Measurements from ENCODE around the gene TIGIT. TPM values are rescaled to one million over a fixed set of nuclear protein-coding genes. Genes with fewer than 3 reads are reported as not detected.
"Not testable (repeated sequence)": the region's sequence is repeated elsewhere in the genome, so short reads cannot be mapped to it uniquely, and the experiment has no call there.

The TIGIT gene
- 10 to 100 TPM; 13.7 to 15.7 TPM for total RNA-seq

DNA sequence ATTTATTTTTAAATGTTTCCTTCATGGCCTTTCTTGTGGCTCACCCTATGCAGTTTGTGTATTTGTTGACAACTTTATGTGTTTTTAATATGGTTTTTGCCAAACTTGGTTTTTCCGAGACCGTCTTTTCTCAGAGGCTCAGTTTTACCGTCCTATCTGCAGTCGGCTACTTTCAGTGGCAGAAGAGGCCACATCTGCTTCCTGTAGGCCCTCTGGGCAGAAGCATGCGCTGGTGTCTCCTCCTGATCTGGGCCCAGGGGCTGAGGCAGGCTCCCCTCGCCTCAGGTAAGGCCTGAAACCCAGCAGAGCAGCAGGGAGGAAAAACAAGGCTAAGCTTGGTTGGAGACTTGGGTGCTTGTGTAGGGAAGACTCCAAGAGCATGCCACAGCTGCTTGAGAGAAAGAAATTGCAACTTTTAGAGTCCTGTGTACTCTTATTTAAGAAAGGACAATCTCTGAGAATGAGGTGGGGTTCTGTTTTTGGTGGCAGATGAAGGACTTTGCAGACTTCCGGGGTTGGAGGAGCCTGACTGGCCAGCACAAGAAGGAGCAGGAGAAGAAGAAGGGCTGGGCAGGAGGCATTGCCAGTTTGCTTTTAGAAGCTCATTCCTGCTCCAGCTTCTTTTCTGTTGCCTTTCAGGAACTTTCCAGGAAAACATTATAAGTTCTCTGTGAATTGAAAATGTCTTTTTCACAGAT, at the start of gene TIGIT:
Gene TIGIT (plus strand): TSS at position 191 of the 698 bp plus-strand sequence. CDS start 34 bp downstream, at position 225.
- no peaks in the 10 kb centered on the region for H3K36me3 Mint-ChIP-seq
- no peaks in the 10 kb centered on the region for H3K27me3 Mint-ChIP-seq
- no peaks in the 10 kb centered on the region for H3K9me3 Mint-ChIP-seq
- DNase-seq (ENCODE audit: low spot score) (no peak), ATAC-seq (no peak)
- H3K27ac Mint-ChIP-seq = peak within 1 kb of the TSS; percentile 77 to 99
- peak within 1 kb of the TSS; percentile 74 for H3K4me3 Mint-ChIP-seq
- H3K4me1 Mint-ChIP-seq (ENCODE audit: low read depth in 2 of 2) = peaks cover 78 to 82% of the 10 kb centered on the region in 2 donors

- Mint-ChIP-seq H3K9me3 (no peaks in the 10 kb centered on the region), H3K4me3 (no peak overlapping the region), H3K27me3 (no peaks in the 10 kb centered on the region), H3K4me1 (ENCODE audit: low read depth in 2 of 2) (peaks cover 12 to 14% of the 10 kb centered on the region in 2 donors), H3K36me3 (peaks cover 4% of the 10 kb centered on the region), H3K27ac (peak overlapping the region; percentile 11 to 46)
- ATAC-seq (peak in 1 of 2 donors; percentile 60), DNase-seq (ENCODE audit: low spot score) (no peak)
Observed at GRCh38 chr3:114252954-114253353, 40.9 kb upstream of the TIGIT start.

- ATAC-seq = no peak
- H3K27me3 Mint-ChIP-seq = no peaks in the 10 kb centered on the region
Observed at GRCh38 chr3:114253505-114253904, 40.3 kb upstream of the TIGIT start.

DNA sequence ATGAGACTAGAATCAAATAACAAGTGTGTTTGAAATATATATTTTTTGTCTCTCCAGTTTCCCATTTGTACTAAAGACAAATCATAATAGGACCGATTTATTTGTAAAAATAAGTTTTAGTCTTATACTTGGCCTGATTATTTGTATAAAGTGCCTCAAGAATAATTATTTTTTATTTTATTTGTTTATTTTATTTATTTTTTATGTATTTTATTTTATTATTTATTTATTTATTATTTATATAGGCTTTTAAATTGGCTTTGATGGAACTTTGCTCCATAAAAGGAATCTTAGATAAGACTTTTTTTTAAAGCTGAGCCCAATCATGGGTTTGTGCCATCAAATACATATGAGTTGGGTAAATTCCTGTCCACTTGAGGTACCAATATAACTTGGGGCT, 34.3 kb upstream of the TIGIT start:
- H3K4me3 Mint-ChIP-seq = no peak overlapping the region
- H3K36me3 Mint-ChIP-seq = peaks cover 9% of the 10 kb centered on the region
- no peaks in the 10 kb centered on the region for H3K27me3 Mint-ChIP-seq
- H3K4me1 Mint-ChIP-seq (ENCODE audit: low read depth in 2 of 2) = no peaks in the 10 kb centered on the region
- no peaks in the 10 kb centered on the region for H3K9me3 Mint-ChIP-seq
- DNase-seq (ENCODE audit: low spot score) (no peak), ATAC-seq (no peak)
- no peak overlapping the region for H3K27ac Mint-ChIP-seq

More at GRCh38 chr3:114253505-114253904, 40.3 kb upstream of the TIGIT start:
- Mint-ChIP-seq H3K36me3 (peaks cover 4% of the 10 kb centered on the region), H3K27ac (peak overlapping the region; percentile 11 to 46), H3K9me3 (no peaks in the 10 kb centered on the region), H3K4me1 (ENCODE audit: low read depth in 2 of 2) (peaks cover 12 to 14% of the 10 kb centered on the region in 2 donors), H3K4me3 (no peak overlapping the region)
- no peak for DNase-seq (ENCODE audit: low spot score)

- Mint-ChIP-seq H3K27me3 (no peaks in the 10 kb centered on the region), H3K4me1 (ENCODE audit: low read depth in 2 of 2) (no peaks in the 10 kb centered on the region), H3K27ac (no peak overlapping the region), H3K4me3 (no peak overlapping the region), H3K36me3 (peaks cover 9% of the 10 kb centered on the region), H3K9me3 (no peaks in the 10 kb centered on the region)
- DNase-seq (ENCODE audit: low spot score) (no peak), ATAC-seq (no peak)
Observed at GRCh38 chr3:114260152-114260551, 33.7 kb upstream of the TIGIT start.

GRCh38 chr3:114270019-114270418, 23.8 kb upstream of the TIGIT start:
- no peak for DNase-seq (ENCODE audit: low spot score)
- Mint-ChIP-seq H3K36me3 (peaks cover 46% of the 10 kb centered on the region), H3K4me1 (ENCODE audit: low read depth in 2 of 2) (peaks cover 29 to 35% of the 10 kb centered on the region in 2 donors), H3K27ac (no peak overlapping the region), H3K27me3 (no peaks in the 10 kb centered on the region), H3K9me3 (peaks cover 20% of the 10 kb centered on the region), H3K4me3 (no peak overlapping the region)
- ATAC-seq = no peak

GRCh38 chr3:114272271-114272670, 21.6 kb upstream of the TIGIT start:
- DNase-seq (ENCODE audit: low spot score) (no peak), ATAC-seq (no peak)
- Mint-ChIP-seq H3K9me3 (peaks cover 17% of the 10 kb centered on the region), H3K27ac (peak overlapping the region; percentile 10 to 25), H3K27me3 (no peaks in the 10 kb centered on the region), H3K4me3 (no peak overlapping the region), H3K36me3 (peaks cover 40% of the 10 kb centered on the region), H3K4me1 (ENCODE audit: low read depth in 2 of 2) (peaks cover 37 to 41% of the 10 kb centered on the region in 2 donors)

DNA sequence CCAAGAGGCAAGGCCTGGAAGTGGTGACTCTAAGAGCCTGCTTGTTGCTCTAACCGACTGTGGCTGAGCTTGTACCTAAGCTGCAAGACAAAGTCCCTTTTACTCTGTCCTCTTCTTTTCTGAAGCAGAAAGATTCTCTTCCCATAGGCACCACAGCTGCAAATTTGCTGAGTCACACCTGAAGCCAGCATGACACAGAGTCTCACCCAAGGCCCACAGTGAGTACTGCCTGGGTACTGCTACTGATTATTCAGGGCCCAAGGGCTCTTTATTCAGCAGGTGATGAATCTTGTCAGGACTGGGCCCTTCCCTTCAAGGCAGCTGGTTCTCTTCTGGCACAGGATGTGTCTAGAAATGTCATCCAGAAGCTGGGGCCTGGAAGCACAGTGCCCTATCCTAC, 18.9 kb upstream of the TIGIT start:
- DNase-seq (ENCODE audit: low spot score) (no peak), ATAC-seq (peak in 1 of 2 donors; percentile 58)
- Mint-ChIP-seq H3K36me3 (peaks cover 19% of the 10 kb centered on the region), H3K9me3 (peaks cover 10% of the 10 kb centered on the region), H3K4me1 (ENCODE audit: low read depth in 2 of 2) (peaks cover 36 to 39% of the 10 kb centered on the region in 2 donors), H3K4me3 (no peak overlapping the region), H3K27ac (peak overlapping the region; percentile 2 to 49), H3K27me3 (no peaks in the 10 kb centered on the region)

DNA sequence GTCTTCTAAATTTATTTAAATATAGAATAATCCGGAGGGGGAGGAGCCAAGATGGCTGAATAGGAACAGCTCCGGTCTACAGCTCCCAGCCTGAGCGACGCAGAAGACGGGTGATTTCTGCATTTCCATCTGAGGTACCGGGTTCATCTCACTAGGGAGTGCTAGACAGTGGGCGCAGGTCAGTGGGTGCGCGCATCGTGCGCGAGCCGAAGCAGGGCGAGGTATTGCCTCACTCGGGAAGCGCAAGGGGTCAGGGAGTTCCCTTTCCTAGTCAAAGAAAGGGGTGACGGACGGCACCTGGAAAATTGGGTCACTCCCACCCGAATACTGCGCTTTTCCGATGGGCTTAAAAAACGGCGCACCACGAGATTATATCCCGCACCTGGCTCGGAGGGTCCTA, 17.0 kb upstream of the TIGIT start:
- ATAC-seq = not testable (repeated sequence)

GRCh38 chr3:114284644-114285043, 9.2 kb upstream of the TIGIT start:
- no peaks in the 10 kb centered on the region for H3K36me3 Mint-ChIP-seq
- DNase-seq (ENCODE audit: low spot score) = no peak
- H3K27ac Mint-ChIP-seq = peak overlapping the region; percentile 86 to 92
- no peak overlapping the region for H3K4me3 Mint-ChIP-seq
- H3K4me1 Mint-ChIP-seq (ENCODE audit: low read depth in 2 of 2) = peaks cover 15 to 18% of the 10 kb centered on the region in 2 donors
- H3K27me3 Mint-ChIP-seq = no peaks in the 10 kb centered on the region
- peaks cover 2% of the 10 kb centered on the region for H3K9me3 Mint-ChIP-seq
- no peak for ATAC-seq

More for the DNA sequence above, 17.0 kb upstream of the TIGIT start:
- peaks cover 29 to 32% of the 10 kb centered on the region in 2 donors for H3K4me1 Mint-ChIP-seq (ENCODE audit: low read depth in 2 of 2)
- not testable (repeated sequence) for H3K4me3 Mint-ChIP-seq; H3K27me3 Mint-ChIP-seq; DNase-seq (ENCODE audit: low spot score); H3K27ac Mint-ChIP-seq; H3K9me3 Mint-ChIP-seq
- peaks cover 14% of the 10 kb centered on the region for H3K36me3 Mint-ChIP-seq

GRCh38 chr3:114285648-114286230, 8.1 kb upstream of the TIGIT start:
- DNase-seq (ENCODE audit: low spot score) = no peak
- peak overlapping the region; percentile 78 for H3K4me3 Mint-ChIP-seq
- peak in 1 of 2 donors; percentile 57 for ATAC-seq
- H3K4me1 Mint-ChIP-seq (ENCODE audit: low read depth in 2 of 2) = peaks cover 26 to 29% of the 10 kb centered on the region in 2 donors
- no peaks in the 10 kb centered on the region for H3K36me3 Mint-ChIP-seq
- no peaks in the 10 kb centered on the region for H3K27me3 Mint-ChIP-seq
- H3K9me3 Mint-ChIP-seq = peaks cover 2% of the 10 kb centered on the region
- H3K27ac Mint-ChIP-seq = peak overlapping the region; percentile 86 to 92

GRCh38 chr3:114286266-114286665, 7.6 kb upstream of the TIGIT start:
- Mint-ChIP-seq H3K36me3 (no peaks in the 10 kb centered on the region), H3K9me3 (peaks cover 2% of the 10 kb centered on the region), H3K4me3 (peak overlapping the region; percentile 78), H3K27me3 (no peaks in the 10 kb centered on the region), H3K27ac (peak overlapping the region; percentile 86 to 92), H3K4me1 (ENCODE audit: low read depth in 2 of 2) (peaks cover 31 to 34% of the 10 kb centered on the region in 2 donors)
- no peak for ATAC-seq
- DNase-seq (ENCODE audit: low spot score) = no peak

DNA sequence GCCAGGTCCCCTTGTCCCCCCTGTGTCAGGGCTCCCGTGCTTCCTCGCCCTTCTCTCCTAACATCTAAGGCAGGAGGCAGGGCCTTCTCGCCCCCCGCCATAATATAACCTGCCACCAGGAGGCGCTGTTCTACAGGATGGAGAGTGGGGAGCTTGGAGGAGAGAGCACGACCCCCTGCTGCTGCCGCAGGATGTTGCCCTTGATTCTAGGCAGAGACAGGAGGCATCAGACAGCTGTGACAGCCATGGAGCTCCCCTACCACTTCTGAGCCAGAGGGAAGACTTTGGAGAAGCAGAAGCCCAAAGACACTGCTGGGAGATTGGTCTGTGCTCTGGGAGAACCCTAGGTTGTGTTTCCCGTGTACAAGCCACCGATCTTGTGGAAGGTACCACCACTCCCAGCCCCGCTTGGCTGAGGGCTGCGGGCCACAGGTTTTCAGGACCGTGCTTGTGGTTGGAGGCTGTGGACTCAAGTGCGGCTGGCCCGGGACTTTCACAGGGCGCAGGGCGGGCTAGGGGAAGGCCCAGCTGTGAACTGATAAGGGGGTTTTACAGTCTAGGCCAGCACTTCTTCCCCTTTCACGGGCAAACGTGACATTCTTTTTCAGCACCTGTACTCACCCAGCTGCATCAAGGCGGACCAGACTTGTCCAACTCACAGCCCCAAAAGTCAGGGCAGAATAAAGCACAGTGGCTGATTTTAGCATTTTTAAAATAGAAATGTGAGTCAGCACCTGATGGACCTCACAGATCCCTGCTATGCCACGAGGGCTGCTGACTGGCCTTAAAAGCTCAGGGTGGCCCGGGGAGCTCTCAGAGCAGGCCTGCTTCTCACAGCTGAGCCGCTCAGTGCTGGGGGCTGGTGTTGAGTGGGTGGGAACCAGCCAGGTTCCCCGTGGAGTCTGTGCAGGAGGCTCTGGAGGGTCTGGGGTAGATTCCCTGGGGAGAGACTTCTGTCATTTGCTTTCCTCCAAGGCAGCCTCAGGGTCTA, 2.6 kb upstream of the TIGIT start:
- Mint-ChIP-seq H3K36me3 (no peaks in the 10 kb centered on the region), H3K27me3 (no peaks in the 10 kb centered on the region), H3K9me3 (no peaks in the 10 kb centered on the region), H3K27ac (peak overlapping the region; percentile 77 to 99), H3K4me3 (peak overlapping the region; percentile 79), H3K4me1 (ENCODE audit: low read depth in 2 of 2) (peaks cover 65% of the 10 kb centered on the region in 2 donors)
- ATAC-seq = peak; percentile 87 to 90
- peak; percentile 91 for DNase-seq (ENCODE audit: low spot score)

Data from natural killer cell treated with Interleukin-12 subunit alpha and Interleukin-12 subunit beta and Interleukin-15 and Interleukin-18, amount 100 ng/mL, for 72 hours (primary cell).